ENCODE data around the gene CPEB2. TPM values are rescaled to one million over a fixed set of nuclear protein-coding genes. Genes with fewer than 3 reads are reported as not detected.

The CPEB2 gene
- total and polyA plus RNA-seq, 2 of the 8 experiments (the other 6 are each of a cell fraction or from before 2014, with no cell fraction given): 0.39 to 1.9 TPM

GRCh38 chr4:15012017-15012788 lies 9.9 kb downstream of the CPEB2 start (continued):
- TF ChIP-seq CHD7 (IDR thresholded peaks at IDR 0.05; ENCODE audit: insufficient replicate concordance, low read length) (no peak), YY1 (IDR thresholded peaks at IDR 0.05; ENCODE audit: low read depth, low read length) (no peak), BCL11A (IDR thresholded peaks at IDR 0.05; ENCODE audit: low read depth in 2 of 2, low read length in 2 of 2) (no peak), RNF2 (IDR thresholded peaks at IDR 0.05; ENCODE audit: borderline replicate concordance, low read depth, low read length, missing control alignments, poor library complexity, severe bottlenecking) (no peak), KDM5A (IDR thresholded peaks at IDR 0.05; ENCODE audit: low read length) (no peak), TBP (IDR thresholded peaks at IDR 0.05; ENCODE audit: low read depth, low read length) (no peak), SUZ12 (IDR thresholded peaks at IDR 0.05; ENCODE audit: low read length) (no peak), ASH2L (IDR thresholded peaks at IDR 0.05; ENCODE audit: low read length) (no peak), EGR1 (IDR thresholded peaks at IDR 0.05; ENCODE audit: borderline replicate concordance, low read depth, low read length) (no peak), ZNF274 (IDR thresholded peaks at IDR 0.05; ENCODE audit: borderline replicate concordance, extremely low read depth, low read length) (no peak), JUND (IDR thresholded peaks at IDR 0.05; ENCODE audit: low read length) (no peak)

All from H1 (cell line).